Measurements from ENCODE around the gene SOX6. TPM values are rescaled to one million over a fixed set of nuclear protein-coding genes. Genes with fewer than 3 reads are reported as not detected.

The SOX6 gene
- total RNA-seq, 1 donor from 2014 or later, result 13.4 TPM

- H3K36me3 Mint-ChIP-seq (ENCODE audit: unreplicated experiment), result no peaks in the 10 kb centered on the region
- H3K27ac Mint-ChIP-seq (ENCODE audit: unreplicated experiment), result peak overlapping the region; percentile 36
- no peaks in the 10 kb centered on the region for H3K27me3 Mint-ChIP-seq (ENCODE audit: unreplicated experiment)
- no peak overlapping the region for H3K4me3 Mint-ChIP-seq (ENCODE audit: unreplicated experiment)
- peaks cover 10% of the 10 kb centered on the region for H3K4me1 Mint-ChIP-seq (ENCODE audit: unreplicated experiment)
- TF ChIP-seq CTCF (IDR thresholded peaks at IDR 0.05), result no peak
- H3K9me3 Mint-ChIP-seq (ENCODE audit: unreplicated experiment), result peaks cover 4% of the 10 kb centered on the region
- DNase-seq (ENCODE audit: extremely low spot score, unreplicated experiment), result no peak
Observed at GRCh38 chr11:16365581-16366228, 9.4 kb upstream of the SOX6 start.

- Mint-ChIP-seq H3K4me1 (ENCODE audit: unreplicated experiment) (peaks cover 10% of the 10 kb centered on the region), H3K27me3 (ENCODE audit: unreplicated experiment) (no peaks in the 10 kb centered on the region), H3K4me3 (ENCODE audit: unreplicated experiment) (no peak overlapping the region), H3K27ac (ENCODE audit: unreplicated experiment) (no peak overlapping the region), H3K9me3 (ENCODE audit: unreplicated experiment) (peaks cover 3% of the 10 kb centered on the region), H3K36me3 (ENCODE audit: unreplicated experiment) (no peaks in the 10 kb centered on the region)
- DNase-seq (ENCODE audit: extremely low spot score, unreplicated experiment), result no peak
- TF ChIP-seq CTCF (IDR thresholded peaks at IDR 0.05), result no peak
Observed at GRCh38 chr11:16364254-16364653, 7.9 kb upstream of the SOX6 start.

DNA sequence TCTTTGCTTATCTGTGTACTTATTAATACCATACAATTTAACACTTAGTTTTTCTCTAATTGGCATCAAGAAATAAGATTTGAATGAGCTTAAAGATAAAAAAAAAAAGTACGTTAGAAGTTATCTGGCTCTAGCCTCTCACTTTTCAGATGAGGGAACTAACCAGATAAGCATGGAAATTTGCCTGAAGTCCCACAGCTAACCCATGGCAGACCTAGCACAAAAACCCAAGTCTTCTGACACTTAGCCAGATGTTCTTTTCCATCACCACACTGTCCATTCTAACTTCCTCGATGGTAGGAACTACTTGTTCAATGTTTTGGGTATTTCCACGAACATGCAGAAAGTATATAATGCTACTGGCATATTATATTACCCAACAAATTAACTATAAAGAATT lies 7.4 kb upstream of the SOX6 start:
- Mint-ChIP-seq H3K27ac (ENCODE audit: unreplicated experiment) (no peak overlapping the region), H3K27me3 (ENCODE audit: unreplicated experiment) (no peaks in the 10 kb centered on the region), H3K4me3 (ENCODE audit: unreplicated experiment) (no peak overlapping the region), H3K9me3 (ENCODE audit: unreplicated experiment) (no peaks in the 10 kb centered on the region), H3K4me1 (ENCODE audit: unreplicated experiment) (peaks cover 10% of the 10 kb centered on the region), H3K36me3 (ENCODE audit: unreplicated experiment) (no peaks in the 10 kb centered on the region)
- no peak for TF ChIP-seq CTCF (IDR thresholded peaks at IDR 0.05)
- no peak for DNase-seq (ENCODE audit: extremely low spot score, unreplicated experiment)

- TF ChIP-seq CTCF (IDR thresholded peaks at IDR 0.05), result no peak
- H3K27me3 Mint-ChIP-seq (ENCODE audit: unreplicated experiment), result no peaks in the 10 kb centered on the region
Observed at GRCh38 chr11:16361108-16361865, 4.9 kb upstream of the SOX6 start.

GRCh38 chr11:16359369-16359768 lies 3.0 kb upstream of the SOX6 start:
- H3K4me3 Mint-ChIP-seq (ENCODE audit: unreplicated experiment), result no peak overlapping the region
- no peaks in the 10 kb centered on the region for H3K36me3 Mint-ChIP-seq (ENCODE audit: unreplicated experiment)
- TF ChIP-seq CTCF (IDR thresholded peaks at IDR 0.05), result no peak
- no peak for DNase-seq (ENCODE audit: extremely low spot score, unreplicated experiment)
- H3K4me1 Mint-ChIP-seq (ENCODE audit: unreplicated experiment), result peaks cover 29% of the 10 kb centered on the region
- H3K27me3 Mint-ChIP-seq (ENCODE audit: unreplicated experiment), result no peaks in the 10 kb centered on the region
- H3K9me3 Mint-ChIP-seq (ENCODE audit: unreplicated experiment), result no peaks in the 10 kb centered on the region
- no peak overlapping the region for H3K27ac Mint-ChIP-seq (ENCODE audit: unreplicated experiment)

More at GRCh38 chr11:16361108-16361865, 4.9 kb upstream of the SOX6 start:
- Mint-ChIP-seq H3K36me3 (ENCODE audit: unreplicated experiment) (no peaks in the 10 kb centered on the region), H3K27ac (ENCODE audit: unreplicated experiment) (no peak overlapping the region), H3K9me3 (ENCODE audit: unreplicated experiment) (no peaks in the 10 kb centered on the region), H3K4me1 (ENCODE audit: unreplicated experiment) (peaks cover 31% of the 10 kb centered on the region), H3K4me3 (ENCODE audit: unreplicated experiment) (no peak overlapping the region)
- no peak for DNase-seq (ENCODE audit: extremely low spot score, unreplicated experiment)
